CD4-positive, alpha-beta T cell (primary cell): ENCODE data around the gene CACNA2D3. TPM values are rescaled to one million over a fixed set of nuclear protein-coding genes. Genes with fewer than 3 reads are reported as not detected.

Experiments used
- ATAC-seq: fragments of 200-7000 bp; cut with Tn5 transposase; one replicate; pipeline ENCODE4 v1.10.0; 2022; ENCODE audit warnings: mild to moderate bottlenecking; ENCODE audit not compliant: poor library complexity
- CTCF ChIA-PET: fragments of 350-600 bp; sonication (Branson Sonifier 250); formaldehyde crosslinking; loops from one replicate; lab custom pipeline; 2021; ENCODE audit warnings: antibody characterized with exemption, inconsistent platforms; lab: Charles Lee
- POLR2A ChIA-PET: fragments of 350-600 bp; sonication (Branson Sonifier 250); formaldehyde crosslinking; loops from one replicate; lab custom pipeline; 2021; ENCODE audit warnings: antibody characterized with exemption, inconsistent platforms; lab: Charles Lee
- DNase-seq, 14 experiments: peaks; one replicate each; pipeline ENCODE4 v3.0.0-alpha.2; 2013 to 2020; ENCODE audit warnings: mixed read lengths in 2 of 14
- H3K27ac ChIP-seq, 2 donors: one replicate each; pipeline versions ENCODE4 v1.5.1 to v1.7.0; 2013; ENCODE audit warnings: low read length in 2 of 2, low read depth in 1 of 2, mild to moderate bottlenecking in 1 of 2
- H3K27me3 ChIP-seq, 2 experiments: 1 replicate in 1 of 2; 2 replicates in 1 of 2; pipeline versions ENCODE4 v1.6.1 to v1.7.0; 2013; ENCODE audit warnings: low read length in 2 of 2, control low read depth in 1 of 2, mild to moderate bottlenecking in 1 of 2, moderate library complexity in 1 of 2; ENCODE audit not compliant: insufficient read depth in 2 of 2, control insufficient read depth in 1 of 2
- H3K36me3 ChIP-seq: one replicate; pipeline ENCODE4 v1.6.1; 2013; ENCODE audit warnings: low read length, control low read depth; ENCODE audit not compliant: insufficient read depth
- H3K4me1 ChIP-seq: one replicate; pipeline ENCODE4 v1.6.1; 2013; ENCODE audit warnings: low read length, control low read depth; ENCODE audit not compliant: insufficient read depth
- H3K4me3 ChIP-seq: one replicate; pipeline ENCODE4 v1.5.1; 2013; ENCODE audit warnings: mild to moderate bottlenecking, low read length, moderate library complexity
- H3K9me3 ChIP-seq, 2 experiments: 1 replicate in 1 of 2; 2 replicates in 1 of 2; pipeline versions ENCODE4 v1.6.1 to v1.7.0; 2013; ENCODE audit warnings: low read length in 2 of 2, mild to moderate bottlenecking in 2 of 2, control low read depth in 1 of 2, moderate library complexity in 1 of 2; ENCODE audit not compliant: control insufficient read depth in 1 of 2, insufficient read depth in 1 of 2
- H3K27ac Mint-ChIP-seq: one replicate; pipeline ENCODE4 v1.8.0; 2020; ENCODE audit warnings: mixed read lengths
- H3K27me3 Mint-ChIP-seq: one replicate; pipeline ENCODE4 v1.8.0; 2021; ENCODE audit warnings: mixed read lengths
- H3K36me3 Mint-ChIP-seq: one replicate; pipeline ENCODE4 v1.8.0; 2021; ENCODE audit warnings: low read depth, mixed read lengths
- H3K4me1 Mint-ChIP-seq: one replicate; pipeline ENCODE4 v1.8.0; 2021; ENCODE audit warnings: low read depth, mixed read lengths
- H3K4me3 Mint-ChIP-seq: one replicate; pipeline ENCODE4 v1.8.0; 2020; ENCODE audit warnings: mild to moderate bottlenecking, mixed read lengths
- H3K9me3 Mint-ChIP-seq: one replicate; pipeline ENCODE4 v1.8.0; 2020; ENCODE audit warnings: mixed read lengths
- CTCF ChIP-seq: fragments of 200-600 bp; IDR thresholded peaks from one replicate; pipeline ENCODE4 v1.8.0; 2022; ENCODE audit warnings: antibody characterized with exemption, mild to moderate bottlenecking
- intact Hi-C, 2 experiments: fragments of 100-400 bp; cut with DNase I in 1 of 2; cut with micrococcal nuclease in 1 of 2; formaldehyde crosslinking; loops; one replicate each; pipeline versions ENCODE4 v1.15.1 to v1.9.0; 2023 to 2025; cut with DNase I, micrococcal nuclease
- total RNA-seq, 174 experiments: library from RNA in 2 of 174; stranded (reverse) in 2 of 174; gene quantifications; one replicate each; pipeline ENCODE4 v1.2.3 and lab custom pipeline; 2021 to 2026

The CACNA2D3 gene
- total RNA-seq, 2 experiments from 2014 or later = 0.08 TPM; not detected in 1

GRCh38 chr3:54273791-54274190 lies 151.4 kb downstream of the CACNA2D3 start:
- ChIA-PET CTCF (no interaction called here), POLR2A (no interaction called here)
- no peak for DNase-seq
- no peak overlapping the region for H3K27ac ChIP-seq
- H3K27me3 Mint-ChIP-seq = peaks cover 4% of the 10 kb centered on the region
- no peak overlapping the region for H3K4me3 Mint-ChIP-seq
- H3K9me3 ChIP-seq = peaks cover 0 to 4% of the 10 kb centered on the region in 2 experiments
- H3K4me1 Mint-ChIP-seq = no peaks in the 10 kb centered on the region
- H3K4me1 ChIP-seq = no peaks in the 10 kb centered on the region
- no peak for ATAC-seq
- H3K36me3 ChIP-seq = no peaks in the 10 kb centered on the region
- H3K9me3 Mint-ChIP-seq = no peaks in the 10 kb centered on the region
- H3K4me3 ChIP-seq = no peak overlapping the region
- no peaks in the 10 kb centered on the region for H3K27me3 ChIP-seq
- H3K27ac Mint-ChIP-seq = no peak overlapping the region
- intact Hi-C loops = no loop called here
- no peak for TF ChIP-seq CTCF
- no peaks in the 10 kb centered on the region for H3K36me3 Mint-ChIP-seq

- Mint-ChIP-seq H3K27me3 (peaks cover 4% of the 10 kb centered on the region), H3K9me3 (no peaks in the 10 kb centered on the region), H3K4me3 (no peak overlapping the region), H3K4me1 (no peaks in the 10 kb centered on the region), H3K36me3 (no peaks in the 10 kb centered on the region), H3K27ac (no peak overlapping the region)
- H3K27ac ChIP-seq = no peak overlapping the region
- intact Hi-C loops = no loop called here
- H3K36me3 ChIP-seq = no peaks in the 10 kb centered on the region
- H3K27me3 ChIP-seq = no peaks in the 10 kb centered on the region
- TF ChIP-seq CTCF = no peak
- DNase-seq (no peak), ATAC-seq (no peak)
- H3K4me1 ChIP-seq = no peaks in the 10 kb centered on the region
- ChIA-PET CTCF (no interaction called here), POLR2A (no interaction called here)
- no peak overlapping the region for H3K4me3 ChIP-seq
- peaks cover 0 to 4% of the 10 kb centered on the region in 2 experiments for H3K9me3 ChIP-seq
Observed at GRCh38 chr3:54274607-54275006, 152.3 kb downstream of the CACNA2D3 start.

- Mint-ChIP-seq H3K9me3 (no peaks in the 10 kb centered on the region), H3K27me3 (peaks cover 10% of the 10 kb centered on the region), H3K36me3 (no peaks in the 10 kb centered on the region), H3K4me3 (no peak overlapping the region), H3K27ac (no peak overlapping the region), H3K4me1 (no peaks in the 10 kb centered on the region)
- DNase-seq (no peak), ATAC-seq (no peak)
- ChIA-PET CTCF (no interaction called here), POLR2A (no interaction called here)
- Histone ChIP-seq H3K4me3 (no peak overlapping the region), H3K27ac (no peak overlapping the region), H3K36me3 (no peaks in the 10 kb centered on the region), H3K9me3 (peaks cover 0 to 8% of the 10 kb centered on the region in 2 experiments), H3K4me1 (no peaks in the 10 kb centered on the region), H3K27me3 (peaks cover 3 to 4% of the 10 kb centered on the region in 2 experiments)
- TF ChIP-seq CTCF = no peak
- intact Hi-C loops = no loop called here
Observed at GRCh38 chr3:54279005-54279583, 156.7 kb downstream of the CACNA2D3 start.
